ENCODE data around the gene PARD6G. TPM values are rescaled to one million over a fixed set of nuclear protein-coding genes. Genes with fewer than 3 reads are reported as not detected.

The PARD6G gene
- total RNA-seq, 1 experiment from 2014 or later: 1.5 TPM

- CTCF ChIA-PET: no interaction called here
- no peaks in the 10 kb centered on the region for H3K27me3 Mint-ChIP-seq (ENCODE audit: unreplicated experiment)
- H3K4me1 Mint-ChIP-seq (ENCODE audit: low read depth, unreplicated experiment): no peaks in the 10 kb centered on the region
- no TSS peak for BruUV-seq (replicated peaks)
- H3K9me3 Mint-ChIP-seq (ENCODE audit: low read depth, unreplicated experiment): no peaks in the 10 kb centered on the region
- intact Hi-C loops (cut with micrococcal nuclease; ENCODE audit: unreplicated experiment): no loop called here
- H3K36me3 Mint-ChIP-seq (ENCODE audit: insufficient read depth, unreplicated experiment): no peaks in the 10 kb centered on the region
- no peak overlapping the region for H3K27ac Mint-ChIP-seq (ENCODE audit: unreplicated experiment)
- no peak for DNase-seq
- no peak for TF ChIP-seq CTCF (IDR thresholded peaks at IDR 0.05; ENCODE audit: unreplicated experiment)
- no peak overlapping the region for H3K4me3 Mint-ChIP-seq (ENCODE audit: low read depth, unreplicated experiment)
Measured at GRCh38 chr18:80200171-80200931, 47.0 kb downstream of the PARD6G start.

- Mint-ChIP-seq H3K4me3 (ENCODE audit: low read depth, unreplicated experiment) (no peak overlapping the region), H3K36me3 (ENCODE audit: insufficient read depth, unreplicated experiment) (no peaks in the 10 kb centered on the region), H3K9me3 (ENCODE audit: low read depth, unreplicated experiment) (no peaks in the 10 kb centered on the region), H3K27me3 (ENCODE audit: unreplicated experiment) (no peaks in the 10 kb centered on the region), H3K27ac (ENCODE audit: unreplicated experiment) (no peak overlapping the region), H3K4me1 (ENCODE audit: low read depth, unreplicated experiment) (no peaks in the 10 kb centered on the region)
- no peak for TF ChIP-seq CTCF (IDR thresholded peaks at IDR 0.05; ENCODE audit: unreplicated experiment)
- no TSS peak for BruUV-seq (replicated peaks)
- CTCF ChIA-PET: no interaction called here
- intact Hi-C loops (cut with micrococcal nuclease; ENCODE audit: unreplicated experiment): no loop called here
- no peak for DNase-seq
Measured at GRCh38 chr18:80198994-80199748, 48.1 kb downstream of the PARD6G start.

- no peak for DNase-seq
- Mint-ChIP-seq H3K27me3 (ENCODE audit: unreplicated experiment) (no peaks in the 10 kb centered on the region), H3K4me3 (ENCODE audit: low read depth, unreplicated experiment) (no peak overlapping the region), H3K9me3 (ENCODE audit: low read depth, unreplicated experiment) (no peaks in the 10 kb centered on the region), H3K36me3 (ENCODE audit: insufficient read depth, unreplicated experiment) (no peaks in the 10 kb centered on the region), H3K27ac (ENCODE audit: unreplicated experiment) (no peak overlapping the region), H3K4me1 (ENCODE audit: low read depth, unreplicated experiment) (no peaks in the 10 kb centered on the region)
- intact Hi-C loops (cut with micrococcal nuclease; ENCODE audit: unreplicated experiment): no loop called here
- no peak for TF ChIP-seq CTCF (IDR thresholded peaks at IDR 0.05; ENCODE audit: unreplicated experiment)
- CTCF ChIA-PET: no interaction called here
- no TSS peak for BruUV-seq (replicated peaks)
Measured at GRCh38 chr18:80198391-80198790, 48.9 kb downstream of the PARD6G start.

GRCh38 chr18:80197528-80197927 lies 49.8 kb downstream of the PARD6G start:
- H3K27ac Mint-ChIP-seq (ENCODE audit: unreplicated experiment): no peak overlapping the region
- intact Hi-C loops (cut with micrococcal nuclease; ENCODE audit: unreplicated experiment): no loop called here
- H3K4me3 Mint-ChIP-seq (ENCODE audit: low read depth, unreplicated experiment): no peak overlapping the region
- CTCF ChIA-PET: no interaction called here
- H3K36me3 Mint-ChIP-seq (ENCODE audit: insufficient read depth, unreplicated experiment): no peaks in the 10 kb centered on the region
- no peaks in the 10 kb centered on the region for H3K4me1 Mint-ChIP-seq (ENCODE audit: low read depth, unreplicated experiment)
- H3K27me3 Mint-ChIP-seq (ENCODE audit: unreplicated experiment): no peaks in the 10 kb centered on the region
- no peak for DNase-seq
- TF ChIP-seq CTCF (IDR thresholded peaks at IDR 0.05; ENCODE audit: unreplicated experiment): no peak
- no TSS peak for BruUV-seq (replicated peaks)
- H3K9me3 Mint-ChIP-seq (ENCODE audit: low read depth, unreplicated experiment): no peaks in the 10 kb centered on the region
